Activated CD8-positive, alpha-beta memory T cell treated with anti-CD3 and anti-CD28 coated beads, Interleukin-2, amount 50 U/mL, for 48 hours (primary cell): Measurements from ENCODE around the gene POLR1F.
"Not testable (repeated sequence)": the region's sequence is repeated elsewhere in the genome, so short reads cannot be mapped to it uniquely, and the experiment has no call there.

Source experiments
- DNase-seq: peaks from one replicate; pipeline ENCODE4 v3.0.0-alpha.2; 2020

Gene POLR1F

GRCh38 chr7:19708397-19709248 lies at the start of gene POLR1F:
Gene POLR1F, minus strand, starts transcription at chr7:19709037. Its CDS starts 21 bp downstream, at chr7:19709016.
- peak; percentile 95 for DNase-seq

GRCh38 chr7:19754521-19755116 lies 45.8 kb upstream of the POLR1F start:
- DNase-seq: no peak

DNA sequence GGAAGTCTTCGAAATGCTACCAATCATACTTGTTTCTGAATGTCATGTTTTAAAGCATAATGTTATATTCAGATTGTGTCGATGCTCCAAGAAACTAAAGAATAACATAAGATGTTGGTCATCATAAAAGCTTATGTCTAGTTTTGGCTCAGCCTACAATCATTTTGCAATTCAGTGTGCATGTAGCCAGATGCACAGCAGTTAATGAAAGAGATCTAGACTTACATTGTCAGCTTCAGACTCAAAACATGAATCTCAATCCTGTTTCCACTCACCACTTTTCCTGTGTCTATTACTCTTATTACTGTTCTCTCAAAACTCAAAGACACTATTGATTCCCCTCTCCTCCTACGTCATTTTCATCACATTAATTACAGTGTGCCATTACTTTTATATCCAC lies 43.2 kb upstream of the POLR1F start:
- no peak for DNase-seq

DNA sequence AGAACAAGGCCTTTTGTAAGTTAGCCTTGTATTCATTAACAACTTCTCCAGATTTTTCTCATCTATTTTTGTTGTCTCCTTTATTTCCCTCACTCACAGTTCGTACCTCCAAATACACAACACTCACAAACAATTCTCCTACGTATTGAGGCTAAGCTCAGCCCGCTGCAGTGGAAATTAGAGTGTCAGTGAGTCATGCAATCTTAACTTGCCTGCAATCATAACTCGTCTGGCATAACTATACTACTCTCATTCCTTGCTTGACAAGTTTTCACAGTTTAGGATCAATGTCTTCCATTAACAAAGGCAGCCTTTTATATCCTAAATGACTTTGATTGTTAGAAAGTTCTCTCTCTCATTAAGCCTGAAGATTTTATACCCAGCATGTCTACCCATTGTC lies 40.8 kb upstream of the POLR1F start:
- no peak for DNase-seq

DNA sequence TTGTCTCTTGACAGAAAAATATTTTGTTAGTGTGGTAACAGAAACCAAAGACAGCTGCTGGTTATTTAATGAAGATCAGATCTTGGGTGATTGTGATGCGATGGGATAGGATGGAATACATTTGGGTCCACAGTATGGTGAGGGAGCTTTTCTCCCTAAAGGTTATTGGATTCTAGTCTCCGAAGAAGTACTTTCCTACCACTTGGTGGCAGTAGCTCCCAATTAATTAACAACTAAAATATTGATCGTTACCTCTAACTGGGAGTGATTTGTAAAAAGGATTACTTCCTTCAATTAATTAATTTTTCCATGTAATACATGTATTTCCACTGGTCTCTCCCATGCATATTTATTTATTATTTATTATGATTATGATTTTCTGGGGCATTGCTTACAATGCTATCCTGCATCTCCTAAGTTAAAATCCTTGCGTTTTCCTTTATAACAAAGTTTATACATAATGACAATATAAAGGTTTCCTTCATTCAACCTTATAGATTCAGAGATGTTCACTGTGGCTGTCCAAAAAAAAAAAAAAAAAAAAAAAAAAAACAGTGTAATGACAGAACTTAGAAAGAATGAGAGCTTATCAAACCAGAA lies 39.0 kb upstream of the POLR1F start:
- no peak for DNase-seq

DNA sequence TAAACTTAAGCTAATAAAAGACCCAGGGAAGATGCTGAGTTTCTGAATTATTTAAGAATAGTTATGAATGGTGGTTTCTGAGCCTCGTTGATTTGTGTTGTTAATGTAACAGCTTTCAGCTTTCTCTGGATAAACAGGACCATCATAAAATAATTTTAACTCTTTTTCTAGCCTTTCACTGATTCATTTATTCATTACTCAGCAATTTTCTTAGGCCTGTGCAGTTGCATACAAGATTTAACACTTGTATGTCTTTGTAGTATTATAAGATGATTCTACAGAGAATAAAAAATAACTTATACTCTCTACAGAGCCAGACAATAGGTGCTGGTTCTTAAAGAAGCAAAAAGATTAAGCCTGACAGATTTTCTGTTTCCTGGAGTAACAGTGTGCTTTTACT lies 35.2 kb upstream of the POLR1F start:
- no peak for DNase-seq

GRCh38 chr7:19728716-19729115 lies 19.9 kb upstream of the POLR1F start:
- DNase-seq: no peak

- DNase-seq: no peak
Observed at GRCh38 chr7:19725770-19726169, 16.9 kb upstream of the POLR1F start.

- no peak for DNase-seq
Observed at GRCh38 chr7:19715499-19715898, 6.7 kb upstream of the POLR1F start.

DNA sequence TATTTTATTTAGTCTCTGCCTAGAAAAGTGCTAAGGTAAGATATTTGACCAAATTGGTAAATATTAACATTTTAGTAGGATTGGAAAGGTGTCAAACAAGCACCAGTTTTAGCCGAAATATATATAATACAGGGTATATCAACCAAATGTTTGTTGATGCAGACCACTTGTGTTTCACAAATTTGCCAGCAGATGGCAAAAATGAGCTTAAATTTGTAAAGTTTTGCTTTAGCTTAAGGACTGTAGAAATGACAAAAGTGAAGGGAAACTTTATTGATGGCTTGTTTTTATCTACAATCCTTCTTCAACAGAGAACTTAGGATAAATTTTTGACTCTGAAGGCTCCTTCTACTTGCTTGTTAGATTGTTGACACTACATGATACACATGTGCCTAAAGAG lies 4.8 kb upstream of the POLR1F start:
- no peak for DNase-seq

GRCh38 chr7:19709249-19709578 lies 377 bp upstream of the POLR1F start:
- no peak for DNase-seq

DNA sequence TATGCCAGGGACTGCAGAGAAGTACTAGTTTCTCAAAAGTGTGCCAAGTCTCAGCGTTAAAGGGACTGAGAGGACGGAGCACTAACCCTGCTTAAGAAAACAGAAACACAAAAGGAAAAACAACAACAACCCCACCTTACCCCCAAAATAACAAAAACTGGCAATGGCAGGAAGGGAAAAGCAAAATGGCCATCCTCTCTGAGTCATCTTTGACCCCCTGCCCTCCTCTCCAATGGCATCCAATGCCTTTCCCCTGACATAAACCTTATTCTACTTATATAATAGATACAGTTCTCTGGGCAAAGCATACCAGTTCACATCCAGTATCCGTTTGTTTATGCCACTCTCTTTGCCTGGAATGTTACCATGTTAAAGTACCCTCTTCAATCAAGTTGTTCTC lies 1.6 kb downstream of the POLR1F start:
- DNase-seq: no peak

- DNase-seq: no peak
Observed at GRCh38 chr7:19705663-19706062, 3.2 kb downstream of the POLR1F start.

DNA sequence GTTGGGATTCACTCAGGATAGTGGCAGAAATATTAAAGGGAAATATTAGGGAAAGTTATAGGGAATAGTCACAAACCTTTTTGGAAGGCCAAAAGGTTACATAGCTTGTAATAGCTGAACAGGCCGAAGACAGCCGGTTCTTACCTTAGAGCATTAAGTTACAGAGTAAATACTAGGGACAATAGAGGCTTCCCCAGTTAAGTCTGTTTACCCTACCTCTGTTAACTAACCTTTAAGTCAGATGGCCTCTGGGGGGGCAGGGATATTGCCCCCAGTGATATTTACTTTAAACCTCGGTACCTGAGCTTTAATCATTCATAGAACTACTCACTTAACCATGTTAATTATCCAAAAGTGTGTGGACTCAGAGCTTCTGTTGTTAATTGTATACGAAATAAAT lies 7.4 kb downstream of the POLR1F start:
- DNase-seq: no peak

DNA sequence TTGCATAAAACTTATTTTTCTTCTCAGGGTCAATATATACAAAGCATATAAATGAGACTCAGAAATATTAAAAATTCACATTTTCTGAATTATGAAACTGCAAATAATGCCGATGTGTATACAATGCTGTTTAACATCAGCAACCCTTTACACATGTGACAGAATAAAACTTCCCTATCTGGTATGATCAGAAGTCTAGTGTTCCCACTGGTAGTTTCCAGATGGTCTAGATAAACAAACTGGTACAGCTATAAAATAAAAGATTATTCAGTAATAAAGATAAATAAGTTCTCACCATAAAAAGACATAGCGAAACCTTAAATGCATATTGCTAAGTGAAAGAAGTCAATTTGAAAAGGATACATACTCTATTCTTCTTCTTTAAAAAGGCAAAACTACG lies 7.9 kb downstream of the POLR1F start:
- DNase-seq: no peak

- DNase-seq: no peak
Observed at GRCh38 chr7:19698331-19698730, 10.5 kb downstream of the POLR1F start.

DNA sequence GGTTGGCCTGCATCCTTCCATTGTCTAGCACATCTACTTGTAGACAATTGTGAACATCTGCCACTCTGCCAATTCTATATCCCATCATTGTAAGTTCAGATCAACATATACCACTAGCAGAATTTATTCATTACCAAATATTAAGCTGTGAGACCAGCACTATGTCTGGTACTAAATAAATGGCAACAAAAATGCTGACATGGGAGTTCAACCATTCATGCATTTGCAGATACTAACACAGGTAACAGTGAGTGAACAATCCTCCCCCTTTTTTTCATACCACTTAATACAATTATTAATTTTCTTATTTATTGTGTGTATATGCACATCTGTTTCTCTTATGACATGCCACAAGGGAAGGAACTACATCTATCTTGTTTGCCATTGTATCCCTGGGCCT lies 11.9 kb downstream of the POLR1F start:
- DNase-seq: no peak

GRCh38 chr7:19692111-19692828 lies 16.6 kb downstream of the POLR1F start:
- no peak for DNase-seq

DNA sequence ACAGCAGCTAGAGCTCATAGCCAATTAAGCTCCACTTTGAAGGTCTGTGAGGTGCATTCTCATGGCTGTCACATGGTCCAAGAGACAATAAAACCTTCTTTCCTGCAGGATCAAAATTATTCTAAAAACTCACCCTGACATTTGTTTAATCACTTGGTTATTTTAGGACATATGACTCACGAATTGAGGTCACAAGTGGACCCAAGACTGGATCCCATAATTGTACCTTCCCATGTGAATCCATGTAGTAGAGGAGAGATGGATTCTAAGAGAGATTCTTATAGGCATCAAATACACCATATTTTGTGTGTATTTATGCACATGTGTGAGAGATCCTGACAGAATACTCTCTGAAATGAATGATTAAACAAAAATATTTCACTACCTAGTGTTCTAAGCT lies 18.1 kb downstream of the POLR1F start:
- DNase-seq: no peak

- DNase-seq: not testable (repeated sequence)
Observed at GRCh38 chr7:19689130-19689529, 19.7 kb downstream of the POLR1F start.

DNA sequence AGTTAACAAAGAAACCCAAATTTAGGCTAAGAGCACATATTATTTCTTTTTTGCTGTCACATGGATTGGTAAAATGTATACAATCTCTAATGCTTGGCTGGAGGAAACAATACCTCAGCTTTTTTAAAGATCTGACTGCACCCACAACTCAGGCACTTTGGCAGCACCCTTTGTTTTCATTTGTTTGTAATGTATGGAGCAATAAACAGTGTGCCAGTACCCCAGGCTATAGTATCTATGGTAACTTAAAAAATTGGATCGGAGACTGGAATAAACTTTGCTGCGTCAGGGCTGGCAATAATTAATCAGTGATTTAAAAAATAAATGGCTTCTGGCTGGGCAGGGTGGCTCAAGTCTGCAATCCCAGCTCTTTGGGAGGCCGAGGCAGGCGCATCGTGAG lies 27.2 kb downstream of the POLR1F start:
- no peak for DNase-seq

- no peak for DNase-seq
Observed at GRCh38 chr7:19677180-19677579, 31.7 kb downstream of the POLR1F start.

DNA sequence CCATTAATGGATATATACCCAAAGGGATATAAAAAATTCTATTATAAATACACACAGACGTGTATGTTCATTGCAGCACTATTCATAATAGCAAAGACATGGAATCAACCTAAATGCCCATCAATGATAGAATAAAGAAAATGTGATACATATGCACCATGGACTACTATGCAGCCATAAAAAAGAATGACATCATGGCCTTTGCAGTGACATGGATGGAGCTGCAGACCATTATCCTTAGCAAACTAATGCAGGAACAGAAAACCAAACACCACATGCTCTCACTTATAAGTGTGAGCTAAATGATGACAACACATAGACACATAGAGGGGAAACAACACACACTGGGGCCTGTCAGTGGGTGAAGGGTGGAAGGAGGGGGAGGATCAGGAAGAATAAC lies 33.0 kb downstream of the POLR1F start:
- no peak for DNase-seq
